A673 (cell line): ENCODE measurements around the gene PALLD. TPM values are rescaled to one million over a fixed set of nuclear protein-coding genes. Genes with fewer than 3 reads are reported as not detected.
"Not testable (repeated sequence)": the region's sequence is repeated elsewhere in the genome, so short reads cannot be mapped to it uniquely, and the experiment has no call there.

ENCODE experiments used
- BruUV-seq: library from RNA; stranded (reverse); fragments of 400-500 nt; replicated peaks from 2 replicates; lab custom pipeline; 2021; lab: Mats Ljungman, UMichigan
- CTCF ChIA-PET: fragments of 300-600 bp; sonication (Branson Sonifier 250); formaldehyde crosslinking; loops from one replicate; lab custom pipeline; 2022; ENCODE audit warnings: antibody characterized with exemption; lab: Charles Lee
- POLR2A ChIA-PET: fragments of 300-600 bp; sonication (Branson Sonifier 250); formaldehyde crosslinking; loops from one replicate; lab custom pipeline; 2022; ENCODE audit warnings: antibody characterized with exemption; ENCODE audit not compliant: low non-redundant PET; lab: Charles Lee
- DNase-seq: peaks from one replicate; pipeline ENCODE4 v3.0.0-alpha.2; 2015; ENCODE audit warnings: low spot score
- H3K27ac ChIP-seq: fragments of 200-600 bp; sonication (generic); 2 replicates; pipeline ENCODE4 v1.5.1; 2016; ENCODE audit warnings: mixed run types, low read depth, mild to moderate bottlenecking, mixed read lengths, antibody characterized with exemption, low read length; ENCODE audit not compliant: poor library complexity, severe bottlenecking
- H3K27me3 ChIP-seq: fragments of 200-600 bp; sonication (generic); replicated peaks from 2 replicates; pipeline ENCODE4 v1.6.1; 2017; ENCODE audit warnings: mixed run types, low read depth, mild to moderate bottlenecking, mixed read lengths, antibody characterized with exemption, low read length; ENCODE audit not compliant: insufficient read depth, poor library complexity
- H3K36me3 ChIP-seq: fragments of 200-600 bp; sonication (generic); 2 replicates; pipeline ENCODE4 v1.6.1; 2016; ENCODE audit warnings: mixed run types, mild to moderate bottlenecking, mixed read lengths, antibody characterized with exemption, low read length; ENCODE audit not compliant: insufficient read depth, poor library complexity, severe bottlenecking
- H3K4me1 ChIP-seq: fragments of 200-600 bp; sonication (generic); 2 replicates; pipeline ENCODE4 v1.6.1; 2017; ENCODE audit warnings: mixed run types, mild to moderate bottlenecking, mixed read lengths, antibody characterized with exemption, low read length; ENCODE audit not compliant: insufficient read depth, poor library complexity, severe bottlenecking
- H3K4me3 ChIP-seq: fragments of 200-600 bp; sonication (generic); 2 replicates; pipeline ENCODE4 v1.5.1; 2016; ENCODE audit warnings: low read depth, mixed run types, mild to moderate bottlenecking, mixed read lengths, low read length; ENCODE audit not compliant: poor library complexity, severe bottlenecking
- H3K9me3 ChIP-seq: fragments of 200-600 bp; sonication (generic); 2 replicates; pipeline ENCODE4 v1.6.1; 2016; ENCODE audit warnings: mixed run types, low read depth, mild to moderate bottlenecking, mixed read lengths, antibody characterized with exemption, low read length; ENCODE audit not compliant: poor library complexity, severe bottlenecking
- EZH2 ChIP-seq: fragments of 200-600 bp; sonication (generic); IDR thresholded peaks from 2 replicates; pipeline ENCODE4 v1.6.1; 2017; ENCODE audit warnings: borderline replicate concordance, low read depth, mild to moderate bottlenecking, mixed read lengths, antibody characterized with exemption, low read length; ENCODE audit not compliant: poor library complexity, severe bottlenecking
- intact Hi-C: fragments of 100-400 bp; cut with micrococcal nuclease; formaldehyde crosslinking; loops from one replicate; pipeline ENCODE4 v1.10.0; 2022; ENCODE audit not compliant: unreplicated experiment
- total RNA-seq: library from RNA; stranded (reverse); gene quantifications from 2 replicates; pipeline ENCODE4 v1.2.3, GENCODE V29; 2021
- TF ChIP-seq, protein P1 (sequence below): fragments of 300-800, 200-600 bp; sonication (generic); conservative IDR thresholded peaks from 2 replicates; pipeline ENCODE4 v1.5.1; 2017; ENCODE audit warnings: low read depth, mild to moderate bottlenecking, antibody characterized with exemption, low read length, moderate library complexity, mixed read lengths

Gene PALLD
- total RNA-seq, 1 experiment from 2014 or later = 44.1 TPM

DNA sequence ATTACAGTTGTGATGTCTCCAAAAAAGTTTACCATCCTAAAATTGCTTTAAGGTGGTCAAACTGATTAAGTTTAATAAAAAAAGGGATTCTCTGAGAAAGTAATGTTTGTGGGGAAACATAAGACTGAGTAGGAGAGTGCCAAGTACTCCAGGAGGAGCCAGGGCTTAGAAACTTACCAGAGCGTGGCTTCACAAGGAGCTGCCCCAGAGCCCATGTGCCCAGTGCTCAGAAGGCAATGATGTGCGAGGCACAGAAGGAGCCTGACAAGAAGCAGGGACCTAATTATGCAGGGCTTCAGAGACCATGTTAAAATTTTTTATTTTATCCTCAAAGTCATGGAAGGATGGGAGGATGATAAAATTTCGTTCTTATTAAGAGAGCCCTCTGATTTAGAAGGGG lies 204.2 kb downstream of the PALLD start:
- Histone ChIP-seq H3K4me1 (no peaks in the 10 kb centered on the region), H3K9me3 (no peaks in the 10 kb centered on the region), H3K27me3 (no peaks in the 10 kb centered on the region), H3K27ac (no peak overlapping the region), H3K4me3 (no peak overlapping the region), H3K36me3 (no peaks in the 10 kb centered on the region)
- BruUV-seq = no TSS peak
- intact Hi-C loops = no loop called here
- no peak for TF ChIP-seq EZH2
- TF ChIP-seq, protein P1, sequence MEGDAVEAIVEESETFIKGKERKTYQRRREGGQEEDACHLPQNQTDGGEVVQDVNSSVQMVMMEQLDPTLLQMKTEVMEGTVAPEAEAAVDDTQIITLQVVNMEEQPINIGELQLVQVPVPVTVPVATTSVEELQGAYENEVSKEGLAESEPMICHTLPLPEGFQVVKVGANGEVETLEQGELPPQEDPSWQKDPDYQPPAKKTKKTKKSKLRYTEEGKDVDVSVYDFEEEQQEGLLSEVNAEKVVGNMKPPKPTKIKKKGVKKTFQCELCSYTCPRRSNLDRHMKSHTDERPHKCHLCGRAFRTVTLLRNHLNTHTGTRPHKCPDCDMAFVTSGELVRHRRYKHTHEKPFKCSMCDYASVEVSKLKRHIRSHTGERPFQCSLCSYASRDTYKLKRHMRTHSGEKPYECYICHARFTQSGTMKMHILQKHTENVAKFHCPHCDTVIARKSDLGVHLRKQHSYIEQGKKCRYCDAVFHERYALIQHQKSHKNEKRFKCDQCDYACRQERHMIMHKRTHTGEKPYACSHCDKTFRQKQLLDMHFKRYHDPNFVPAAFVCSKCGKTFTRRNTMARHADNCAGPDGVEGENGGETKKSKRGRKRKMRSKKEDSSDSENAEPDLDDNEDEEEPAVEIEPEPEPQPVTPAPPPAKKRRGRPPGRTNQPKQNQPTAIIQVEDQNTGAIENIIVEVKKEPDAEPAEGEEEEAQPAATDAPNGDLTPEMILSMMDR = no peak
- POLR2A ChIA-PET = no interaction called here
- CTCF ChIA-PET = no interaction called here
- no peak for DNase-seq

DNA sequence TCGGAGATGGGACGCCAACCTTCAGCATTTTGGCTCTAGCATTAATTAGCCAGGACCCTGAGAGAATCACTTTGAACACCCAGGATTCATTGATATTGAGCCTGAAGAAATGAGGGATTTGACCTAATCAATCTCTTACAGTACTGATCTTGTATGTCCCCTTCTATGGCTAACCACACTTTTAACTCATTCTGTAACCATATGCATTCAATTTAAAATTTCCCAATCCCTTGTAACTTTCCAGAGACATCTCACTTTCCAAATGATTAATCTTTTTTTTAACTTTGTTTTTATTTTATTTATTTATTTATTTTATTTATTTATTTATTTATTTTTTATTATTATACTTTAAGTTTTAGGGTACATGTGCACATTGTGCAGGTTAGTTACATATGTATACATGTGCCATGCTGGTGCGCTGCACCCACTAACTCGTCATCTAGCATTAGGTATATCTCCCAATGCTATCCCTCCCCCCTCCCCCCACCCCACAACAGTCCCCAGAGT lies 205.8 kb downstream of the PALLD start:
- DNase-seq, CTCF ChIA-PET, BruUV-seq, H3K36me3 ChIP-seq, H3K4me3 ChIP-seq, intact Hi-C loops, H3K9me3 ChIP-seq, H3K4me1 ChIP-seq, POLR2A ChIA-PET, H3K27ac ChIP-seq, H3K27me3 ChIP-seq: not testable (repeated sequence)

DNA sequence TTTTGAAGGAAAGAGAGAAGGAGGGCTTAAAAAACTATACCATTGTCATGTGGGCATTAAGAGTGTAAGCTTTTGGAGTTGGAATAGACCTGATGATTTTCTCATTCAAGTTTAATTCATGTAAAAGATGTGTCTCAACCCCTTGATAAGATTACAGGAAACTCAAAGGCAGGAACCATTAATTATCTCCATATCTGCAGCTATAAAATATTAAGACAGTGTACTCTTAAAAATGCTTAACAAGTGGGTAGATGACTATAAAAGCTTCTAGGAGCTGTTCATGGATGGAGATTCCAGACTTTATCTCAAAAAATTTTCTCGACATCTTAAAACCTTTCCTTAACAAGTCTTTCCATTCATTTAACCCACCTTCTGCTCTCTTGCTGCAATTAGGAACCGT lies 208.3 kb downstream of the PALLD start:
- peak; percentile 20 for DNase-seq
- BruUV-seq = no TSS peak
- CTCF ChIA-PET = interaction anchor here (0.6 kb wide), 1 partner anchor 216 kb away, joined by 3 read pairs; no protein-coding TSS in a partner anchor
- Histone ChIP-seq H3K36me3 (no peaks in the 10 kb centered on the region), H3K9me3 (no peaks in the 10 kb centered on the region), H3K4me1 (no peaks in the 10 kb centered on the region), H3K4me3 (no peak overlapping the region), H3K27me3 (no peaks in the 10 kb centered on the region), H3K27ac (no peak overlapping the region)
- POLR2A ChIA-PET = interaction anchor here (0.7 kb wide), 1 partner anchor 128 kb away, joined by 12 read pairs; no protein-coding TSS in a partner anchor
- intact Hi-C loops = no loop called here
- no peak for TF ChIP-seq EZH2
- TF ChIP-seq, protein P1 = no peak

DNA sequence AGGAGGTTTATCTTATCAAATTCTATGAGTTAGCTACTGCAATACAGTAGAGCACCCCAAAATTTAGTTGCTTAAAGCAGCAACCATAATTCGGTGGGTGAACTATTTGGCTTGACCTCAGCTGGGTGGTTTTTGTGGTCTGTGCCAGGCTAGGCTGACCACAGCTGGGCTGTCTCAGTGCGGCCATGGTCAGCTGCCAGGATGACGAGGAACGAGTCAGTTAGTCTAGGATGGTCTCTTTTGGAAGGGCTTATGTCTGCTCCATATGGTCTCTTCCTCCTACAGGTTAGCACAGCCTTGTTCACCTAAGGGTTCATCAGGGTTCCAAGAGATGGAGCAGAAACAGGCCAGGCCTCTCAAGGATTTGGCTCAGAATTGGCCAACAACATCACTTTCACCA lies 210.4 kb downstream of the PALLD start:
- no peak overlapping the region for H3K27ac ChIP-seq
- ChIA-PET CTCF (no interaction called here), POLR2A (no interaction called here)
- intact Hi-C loops = no loop called here
- no peaks in the 10 kb centered on the region for H3K9me3 ChIP-seq
- H3K4me3 ChIP-seq = no peak overlapping the region
- no peak for DNase-seq
- no peak for TF ChIP-seq EZH2
- TF ChIP-seq, protein P1 = no peak
- BruUV-seq = no TSS peak
- H3K27me3 ChIP-seq = no peaks in the 10 kb centered on the region
- peaks cover 18% of the 10 kb centered on the region for H3K4me1 ChIP-seq
- no peaks in the 10 kb centered on the region for H3K36me3 ChIP-seq
